ENCODE results near the gene OPCML. TPM values are rescaled to one million over a fixed set of nuclear protein-coding genes. Genes with fewer than 3 reads are reported as not detected.

The OPCML gene
- total RNA-seq, 4 donors from 2014 or later: not detected

DNA sequence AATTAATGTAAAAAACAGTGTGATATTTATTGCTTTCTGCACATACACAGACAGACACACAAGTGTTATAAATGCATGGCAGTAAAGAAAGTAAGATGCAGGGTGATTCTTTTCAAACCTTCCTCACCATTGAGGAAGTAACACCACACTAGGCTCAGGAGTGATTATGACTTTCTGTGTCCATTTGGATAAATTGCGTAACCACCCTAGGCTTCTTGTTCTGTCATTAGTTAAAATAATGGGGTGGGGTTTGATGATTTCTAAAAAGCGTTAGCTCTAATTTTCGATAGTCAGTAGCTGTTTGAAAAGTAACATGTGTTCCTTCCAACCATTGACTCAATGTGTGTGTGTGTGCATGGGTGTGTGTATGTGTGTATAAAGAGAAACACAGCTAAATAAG lies 1081.7 kb downstream of the OPCML start:
- in situ Hi-C loops (cut with MboI; ENCODE audit: low pct_ligation_motif_present in 1 of 4, low pct_unique_long_range_greater_than_20kb in 1 of 4, low sequenced_read_pairs in 3 of 4): no loop called here
- H3K4me1 ChIP-seq: no peaks in the 10 kb centered on the region
- no peak overlapping the region for H3K27ac ChIP-seq
- H3K4me3 ChIP-seq: no peak overlapping the region
- 80 to 87% methylated on average over 3 of the region's 3 CpGs for WGBS, 2 donors (ENCODE audit: low coverage in 1 of 2)
- TF ChIP-seq EP300 (IDR thresholded peaks at IDR 0.05; ENCODE audit: low read depth) (no peak), POLR2A (IDR thresholded peaks at IDR 0.05) (no peak), POLR2AphosphoS5 (IDR thresholded peaks at IDR 0.05) (no peak)
- TF ChIP-seq, protein P1, sequence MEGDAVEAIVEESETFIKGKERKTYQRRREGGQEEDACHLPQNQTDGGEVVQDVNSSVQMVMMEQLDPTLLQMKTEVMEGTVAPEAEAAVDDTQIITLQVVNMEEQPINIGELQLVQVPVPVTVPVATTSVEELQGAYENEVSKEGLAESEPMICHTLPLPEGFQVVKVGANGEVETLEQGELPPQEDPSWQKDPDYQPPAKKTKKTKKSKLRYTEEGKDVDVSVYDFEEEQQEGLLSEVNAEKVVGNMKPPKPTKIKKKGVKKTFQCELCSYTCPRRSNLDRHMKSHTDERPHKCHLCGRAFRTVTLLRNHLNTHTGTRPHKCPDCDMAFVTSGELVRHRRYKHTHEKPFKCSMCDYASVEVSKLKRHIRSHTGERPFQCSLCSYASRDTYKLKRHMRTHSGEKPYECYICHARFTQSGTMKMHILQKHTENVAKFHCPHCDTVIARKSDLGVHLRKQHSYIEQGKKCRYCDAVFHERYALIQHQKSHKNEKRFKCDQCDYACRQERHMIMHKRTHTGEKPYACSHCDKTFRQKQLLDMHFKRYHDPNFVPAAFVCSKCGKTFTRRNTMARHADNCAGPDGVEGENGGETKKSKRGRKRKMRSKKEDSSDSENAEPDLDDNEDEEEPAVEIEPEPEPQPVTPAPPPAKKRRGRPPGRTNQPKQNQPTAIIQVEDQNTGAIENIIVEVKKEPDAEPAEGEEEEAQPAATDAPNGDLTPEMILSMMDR (IDR thresholded peaks at IDR 0.05): no peak
- DNase-seq: no peak
- no peaks in the 10 kb centered on the region for H3K27me3 ChIP-seq
- H3K9me3 ChIP-seq: no peaks in the 10 kb centered on the region
- no peaks in the 10 kb centered on the region for H3K36me3 ChIP-seq
- intact Hi-C loops (cut with DNase I; ENCODE audit: low total_unique reads): loop anchor here (1.0 kb wide), 1 partner anchor 29 kb away; no protein-coding TSS in a partner anchor

DNA sequence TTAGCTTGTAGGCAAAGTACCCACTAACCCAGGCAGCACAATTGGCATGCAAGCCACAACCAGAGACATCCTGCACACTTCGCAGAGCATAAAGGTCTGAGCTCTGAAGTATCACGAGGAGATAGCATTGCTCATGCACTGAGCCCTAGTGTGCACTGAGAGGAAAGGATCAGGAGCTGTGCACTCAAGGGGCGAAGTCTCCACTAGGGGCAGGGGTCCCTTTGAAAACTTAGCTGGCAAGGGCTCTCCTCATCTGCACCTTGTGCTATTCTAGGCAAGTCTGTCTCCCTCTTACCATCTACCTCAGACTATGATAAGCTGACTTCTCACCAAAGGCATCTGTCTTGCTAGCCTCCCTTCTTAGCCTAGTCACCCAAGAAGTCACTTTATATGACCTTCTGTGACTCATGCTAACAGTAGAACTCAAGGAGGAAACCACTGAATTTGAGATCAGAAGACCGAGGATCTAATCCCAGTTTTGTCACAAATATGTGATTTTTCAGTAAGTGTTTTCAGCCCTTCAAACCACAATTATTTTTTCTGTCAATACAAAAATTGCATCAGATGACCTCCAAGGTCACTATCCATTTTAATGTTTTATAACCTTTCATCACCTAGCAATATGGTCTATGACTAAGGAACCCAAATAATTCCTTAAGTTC lies 1083.8 kb downstream of the OPCML start:
- Histone ChIP-seq H3K9me3 (no peaks in the 10 kb centered on the region), H3K36me3 (no peaks in the 10 kb centered on the region), H3K4me3 (no peak overlapping the region), H3K4me1 (no peaks in the 10 kb centered on the region), H3K27ac (no peak overlapping the region), H3K27me3 (no peaks in the 10 kb centered on the region)
- in situ Hi-C loops (cut with MboI; ENCODE audit: low pct_ligation_motif_present in 1 of 4, low pct_unique_long_range_greater_than_20kb in 1 of 4, low sequenced_read_pairs in 3 of 4) (no loop called here), intact Hi-C loops (cut with DNase I; ENCODE audit: low total_unique reads) (no loop called here)
- TF ChIP-seq POLR2AphosphoS5 (IDR thresholded peaks at IDR 0.05) (no peak), POLR2A (IDR thresholded peaks at IDR 0.05) (no peak)
- TF ChIP-seq, protein P1 (IDR thresholded peaks at IDR 0.05): no peak
- WGBS, 2 donors (ENCODE audit: low coverage in 1 of 2): 67 to 85% methylated on average over 1 to 4 of the region's 4 CpGs
- DNase-seq: no peak

DNA sequence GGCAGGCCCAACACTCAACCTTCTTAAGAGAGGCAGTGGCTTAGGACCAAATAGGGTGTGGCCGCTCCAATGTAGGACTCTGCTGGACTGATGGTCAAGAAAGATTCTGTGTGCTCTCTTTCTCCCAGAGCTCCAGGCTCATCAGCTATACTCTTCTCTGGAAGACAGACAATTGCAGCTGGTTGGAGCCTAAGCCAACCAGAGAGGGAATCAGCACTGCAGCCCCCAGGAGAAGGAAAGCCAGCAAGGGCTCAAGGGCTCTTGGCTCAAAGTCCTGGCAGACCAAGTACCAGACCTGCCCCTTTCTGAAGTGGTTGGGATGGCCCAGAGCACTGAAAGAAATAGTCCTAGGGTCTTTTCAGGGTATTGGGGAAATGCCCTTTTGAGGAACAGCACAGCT lies 1084.5 kb downstream of the OPCML start:
- Histone ChIP-seq H3K9me3 (no peaks in the 10 kb centered on the region), H3K4me1 (no peaks in the 10 kb centered on the region), H3K27me3 (no peaks in the 10 kb centered on the region), H3K27ac (no peak overlapping the region), H3K36me3 (no peaks in the 10 kb centered on the region), H3K4me3 (no peak overlapping the region)
- intact Hi-C loops (cut with DNase I; ENCODE audit: low total_unique reads): no loop called here
- in situ Hi-C loops (cut with MboI; ENCODE audit: low pct_ligation_motif_present in 1 of 4, low pct_unique_long_range_greater_than_20kb in 1 of 4, low sequenced_read_pairs in 3 of 4): no loop called here
- DNase-seq: no peak
- TF ChIP-seq EP300 (IDR thresholded peaks at IDR 0.05; ENCODE audit: low read depth): no peak
- no peak for TF ChIP-seq POLR2A (IDR thresholded peaks at IDR 0.05)
- TF ChIP-seq, protein P1 (IDR thresholded peaks at IDR 0.05): no peak
- no peak for TF ChIP-seq POLR2AphosphoS5 (IDR thresholded peaks at IDR 0.05)
- WGBS, 2 donors (ENCODE audit: low coverage in 1 of 2): 94% methylated on average over 1 of the region's 1 CpG; no CpG with 5 or more reads in 1 of the 2 donors

DNA sequence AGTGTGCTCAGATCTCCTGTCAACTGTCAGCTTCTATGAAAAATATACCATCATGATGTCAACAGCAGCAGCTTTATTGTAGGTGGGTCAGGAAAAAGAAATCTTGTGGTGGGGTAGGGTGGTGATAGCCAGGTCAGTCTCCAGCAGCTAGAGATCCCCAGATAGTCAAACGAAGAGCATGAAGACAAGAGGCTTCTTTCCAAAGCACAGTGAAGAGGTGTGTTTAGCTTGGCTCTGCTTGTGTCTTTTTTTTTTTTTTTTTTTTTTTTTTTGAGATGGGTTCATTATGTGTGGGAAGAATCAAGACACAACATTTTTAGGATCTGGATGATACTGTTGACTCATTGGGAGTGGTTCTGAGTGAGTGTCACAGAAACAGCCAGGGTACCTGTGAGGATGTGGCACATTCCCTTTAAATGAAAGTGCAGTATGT lies 1086.4 kb downstream of the OPCML start:
- H3K9me3 ChIP-seq: no peaks in the 10 kb centered on the region
- intact Hi-C loops (cut with DNase I; ENCODE audit: low total_unique reads): no loop called here
- H3K36me3 ChIP-seq: no peaks in the 10 kb centered on the region
- no peaks in the 10 kb centered on the region for H3K27me3 ChIP-seq
- H3K4me1 ChIP-seq: no peaks in the 10 kb centered on the region
- no peak for TF ChIP-seq POLR2A (IDR thresholded peaks at IDR 0.05)
- TF ChIP-seq POLR2AphosphoS5 (IDR thresholded peaks at IDR 0.05): no peak
- TF ChIP-seq, protein P1 (IDR thresholded peaks at IDR 0.05): no peak
- no peak for TF ChIP-seq EP300 (IDR thresholded peaks at IDR 0.05; ENCODE audit: low read depth)
- no peak overlapping the region for H3K27ac ChIP-seq
- 40 to 45% methylated on average over 1 of the region's 1 CpG for WGBS, 2 donors (ENCODE audit: low coverage in 1 of 2)
- in situ Hi-C loops (cut with MboI; ENCODE audit: low pct_ligation_motif_present in 1 of 4, low pct_unique_long_range_greater_than_20kb in 1 of 4, low sequenced_read_pairs in 3 of 4): no loop called here
- H3K4me3 ChIP-seq: no peak overlapping the region
- DNase-seq: no peak

Measured in transverse colon (tissue), 4 donors.